Measurements from ENCODE around the gene LITAFD. TPM values are rescaled to one million over a fixed set of nuclear protein-coding genes. Genes with fewer than 3 reads are reported as not detected.

Gene LITAFD
- polyA plus RNA-seq, 1 donor from 2014 or later: not detected

DNA sequence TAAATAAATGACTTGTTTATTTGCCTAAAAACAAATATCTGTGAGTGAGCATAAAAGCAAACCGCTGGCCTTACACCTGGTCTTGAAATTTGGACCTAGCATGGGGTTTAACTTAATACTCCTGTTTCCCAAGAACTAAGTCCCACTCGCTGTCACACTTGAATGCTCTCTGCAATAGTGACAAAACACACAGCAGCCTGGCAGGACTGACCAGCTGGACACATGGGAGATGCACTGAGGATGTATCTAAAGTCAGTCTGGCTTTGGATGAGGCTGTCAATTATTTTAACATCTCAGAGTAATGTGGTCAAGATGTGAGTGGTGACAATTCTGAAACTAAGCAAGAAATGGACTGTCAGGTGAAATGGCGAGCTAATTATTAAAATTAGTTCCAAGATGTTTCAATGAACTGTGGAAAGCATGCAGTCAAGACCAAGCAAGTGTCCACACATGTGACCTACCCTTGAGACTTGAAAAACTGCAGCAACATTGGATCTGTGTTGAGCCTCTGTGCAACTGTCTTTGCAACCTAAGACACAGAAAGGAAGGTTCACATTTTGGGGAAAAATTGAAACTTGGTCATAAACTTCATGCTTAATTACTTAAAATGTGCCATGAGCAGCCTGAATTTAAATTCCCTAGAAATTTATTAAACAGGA lies 16.6 kb downstream of the LITAFD start:
- no peaks in the 10 kb centered on the region for H4K20me1 ChIP-seq (ENCODE audit: insufficient read depth)
- no peaks in the 10 kb centered on the region for H3F3A ChIP-seq (ENCODE audit: insufficient read depth, low read length, poor library complexity, severe bottlenecking)
- H3K4me3 ChIP-seq (ENCODE audit: low read length): no peak overlapping the region
- H3K79me2 ChIP-seq (replicated peaks; ENCODE audit: insufficient read depth, low read length): no peaks in the 10 kb centered on the region
- no peaks in the 10 kb centered on the region for H3K27me3 ChIP-seq (ENCODE audit: insufficient read depth, low read depth, low read length)
- H3K9ac ChIP-seq (ENCODE audit: low read length): no peak overlapping the region
- peaks cover 13% of the 10 kb centered on the region for H3K36me3 ChIP-seq (ENCODE audit: insufficient read depth, low read length)
- H3K4me2 ChIP-seq (ENCODE audit: low read length): no peak overlapping the region
- no peaks in the 10 kb centered on the region for H3K9me3 ChIP-seq (ENCODE audit: low read length)
- H3K9me2 ChIP-seq (ENCODE audit: insufficient read depth, low read length): no peaks in the 10 kb centered on the region
- TF ChIP-seq TAF1 (IDR thresholded peaks at IDR 0.05; ENCODE audit: low read depth) (no peak), MXI1 (conservative IDR thresholded peaks at IDR 0.05; ENCODE audit: poor library complexity, severe bottlenecking) (no peak), EZH2 (IDR thresholded peaks at IDR 0.05; ENCODE audit: borderline replicate concordance, insufficient read depth, low read length, poor library complexity, severe bottlenecking) (no peak), SMC3 (conservative IDR thresholded peaks at IDR 0.05; ENCODE audit: poor library complexity) (no peak), EP300 (conservative IDR thresholded peaks at IDR 0.05; ENCODE audit: poor library complexity, severe bottlenecking) (no peak)
- TF ChIP-seq, protein P1, sequence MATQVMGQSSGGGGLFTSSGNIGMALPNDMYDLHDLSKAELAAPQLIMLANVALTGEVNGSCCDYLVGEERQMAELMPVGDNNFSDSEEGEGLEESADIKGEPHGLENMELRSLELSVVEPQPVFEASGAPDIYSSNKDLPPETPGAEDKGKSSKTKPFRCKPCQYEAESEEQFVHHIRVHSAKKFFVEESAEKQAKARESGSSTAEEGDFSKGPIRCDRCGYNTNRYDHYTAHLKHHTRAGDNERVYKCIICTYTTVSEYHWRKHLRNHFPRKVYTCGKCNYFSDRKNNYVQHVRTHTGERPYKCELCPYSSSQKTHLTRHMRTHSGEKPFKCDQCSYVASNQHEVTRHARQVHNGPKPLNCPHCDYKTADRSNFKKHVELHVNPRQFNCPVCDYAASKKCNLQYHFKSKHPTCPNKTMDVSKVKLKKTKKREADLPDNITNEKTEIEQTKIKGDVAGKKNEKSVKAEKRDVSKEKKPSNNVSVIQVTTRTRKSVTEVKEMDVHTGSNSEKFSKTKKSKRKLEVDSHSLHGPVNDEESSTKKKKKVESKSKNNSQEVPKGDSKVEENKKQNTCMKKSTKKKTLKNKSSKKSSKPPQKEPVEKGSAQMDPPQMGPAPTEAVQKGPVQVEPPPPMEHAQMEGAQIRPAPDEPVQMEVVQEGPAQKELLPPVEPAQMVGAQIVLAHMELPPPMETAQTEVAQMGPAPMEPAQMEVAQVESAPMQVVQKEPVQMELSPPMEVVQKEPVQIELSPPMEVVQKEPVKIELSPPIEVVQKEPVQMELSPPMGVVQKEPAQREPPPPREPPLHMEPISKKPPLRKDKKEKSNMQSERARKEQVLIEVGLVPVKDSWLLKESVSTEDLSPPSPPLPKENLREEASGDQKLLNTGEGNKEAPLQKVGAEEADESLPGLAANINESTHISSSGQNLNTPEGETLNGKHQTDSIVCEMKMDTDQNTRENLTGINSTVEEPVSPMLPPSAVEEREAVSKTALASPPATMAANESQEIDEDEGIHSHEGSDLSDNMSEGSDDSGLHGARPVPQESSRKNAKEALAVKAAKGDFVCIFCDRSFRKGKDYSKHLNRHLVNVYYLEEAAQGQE (IDR thresholded peaks at IDR 0.05; ENCODE audit: borderline replicate concordance): no peak
- H2AFZ ChIP-seq (ENCODE audit: low read depth, low read length): no peak overlapping the region
- no peak overlapping the region for H3K27ac ChIP-seq (ENCODE audit: low read length)

DNA sequence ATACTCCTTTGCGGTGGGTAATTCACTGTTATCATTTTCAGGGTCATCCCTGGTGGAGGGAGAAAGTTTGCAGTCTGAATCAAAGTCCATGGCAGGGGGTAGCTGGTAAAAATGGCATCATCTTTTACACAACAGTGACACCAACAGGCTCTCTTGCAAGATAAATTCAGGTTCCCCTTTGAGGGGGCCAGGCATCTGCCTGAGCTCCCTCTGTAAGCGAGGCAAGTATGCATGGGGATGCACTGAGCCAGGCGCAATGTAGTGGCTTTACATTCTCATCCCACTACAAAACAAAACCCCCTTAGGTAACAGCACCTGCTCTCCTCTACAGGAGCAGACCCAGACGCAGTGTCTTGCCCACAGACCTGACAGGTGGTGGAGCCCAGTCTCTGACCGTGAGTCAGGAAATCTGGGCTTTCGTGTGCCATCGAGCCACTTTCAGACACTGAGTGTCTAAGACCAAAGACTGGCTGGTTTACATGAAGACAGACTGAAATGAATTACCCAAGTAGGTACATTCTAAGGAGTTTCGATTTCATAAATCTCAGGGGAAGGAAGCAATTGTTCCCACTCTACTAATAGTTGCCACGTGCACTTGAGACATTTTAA lies 17.7 kb downstream of the LITAFD start:
- H3K27me3 ChIP-seq (ENCODE audit: insufficient read depth, low read depth, low read length): no peaks in the 10 kb centered on the region
- no peaks in the 10 kb centered on the region for H3K79me2 ChIP-seq (replicated peaks; ENCODE audit: insufficient read depth, low read length)
- H3K27ac ChIP-seq (ENCODE audit: low read length): no peak overlapping the region
- H3K9ac ChIP-seq (ENCODE audit: low read length): no peak overlapping the region
- H3K4me2 ChIP-seq (ENCODE audit: low read length): no peak overlapping the region
- H4K20me1 ChIP-seq (ENCODE audit: insufficient read depth): no peaks in the 10 kb centered on the region
- H3K36me3 ChIP-seq (ENCODE audit: insufficient read depth, low read length): peaks cover 10% of the 10 kb centered on the region
- H3K9me3 ChIP-seq (ENCODE audit: low read length): no peaks in the 10 kb centered on the region
- H3K9me2 ChIP-seq (ENCODE audit: insufficient read depth, low read length): no peaks in the 10 kb centered on the region
- H3F3A ChIP-seq (ENCODE audit: insufficient read depth, low read length, poor library complexity, severe bottlenecking): no peaks in the 10 kb centered on the region
- no peak overlapping the region for H3K4me3 ChIP-seq (ENCODE audit: low read length)
- no peak for TF ChIP-seq POLR2AphosphoS5 (IDR thresholded peaks at IDR 0.05)
- TF ChIP-seq, protein P1 (IDR thresholded peaks at IDR 0.05; ENCODE audit: borderline replicate concordance): no peak
- no peak for TF ChIP-seq RAD21 (conservative IDR thresholded peaks at IDR 0.05)
- no peak for TF ChIP-seq EZH2 (IDR thresholded peaks at IDR 0.05; ENCODE audit: borderline replicate concordance, insufficient read depth, low read length, poor library complexity, severe bottlenecking)
- TF ChIP-seq MXI1 (conservative IDR thresholded peaks at IDR 0.05; ENCODE audit: poor library complexity, severe bottlenecking): no peak
- TF ChIP-seq SMC3 (conservative IDR thresholded peaks at IDR 0.05; ENCODE audit: poor library complexity): no peak
- TF ChIP-seq, protein P2, sequence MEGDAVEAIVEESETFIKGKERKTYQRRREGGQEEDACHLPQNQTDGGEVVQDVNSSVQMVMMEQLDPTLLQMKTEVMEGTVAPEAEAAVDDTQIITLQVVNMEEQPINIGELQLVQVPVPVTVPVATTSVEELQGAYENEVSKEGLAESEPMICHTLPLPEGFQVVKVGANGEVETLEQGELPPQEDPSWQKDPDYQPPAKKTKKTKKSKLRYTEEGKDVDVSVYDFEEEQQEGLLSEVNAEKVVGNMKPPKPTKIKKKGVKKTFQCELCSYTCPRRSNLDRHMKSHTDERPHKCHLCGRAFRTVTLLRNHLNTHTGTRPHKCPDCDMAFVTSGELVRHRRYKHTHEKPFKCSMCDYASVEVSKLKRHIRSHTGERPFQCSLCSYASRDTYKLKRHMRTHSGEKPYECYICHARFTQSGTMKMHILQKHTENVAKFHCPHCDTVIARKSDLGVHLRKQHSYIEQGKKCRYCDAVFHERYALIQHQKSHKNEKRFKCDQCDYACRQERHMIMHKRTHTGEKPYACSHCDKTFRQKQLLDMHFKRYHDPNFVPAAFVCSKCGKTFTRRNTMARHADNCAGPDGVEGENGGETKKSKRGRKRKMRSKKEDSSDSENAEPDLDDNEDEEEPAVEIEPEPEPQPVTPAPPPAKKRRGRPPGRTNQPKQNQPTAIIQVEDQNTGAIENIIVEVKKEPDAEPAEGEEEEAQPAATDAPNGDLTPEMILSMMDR (IDR thresholded peaks at IDR 0.05; ENCODE audit: poor library complexity, severe bottlenecking): no peak
- TF ChIP-seq EP300 (conservative IDR thresholded peaks at IDR 0.05; ENCODE audit: poor library complexity, severe bottlenecking): no peak
- no peak overlapping the region for H2AFZ ChIP-seq (ENCODE audit: low read depth, low read length)
